ENCODE measurements around the gene DUSP1. TPM values are rescaled to one million over a fixed set of nuclear protein-coding genes. Genes with fewer than 3 reads are reported as not detected.
"Not testable (repeated sequence)": the region's sequence is repeated elsewhere in the genome, so short reads cannot be mapped to it uniquely, and the experiment has no call there.

Gene DUSP1
- total RNA-seq, 4 donors from 2014 or later = 222 to 415 (median 252) TPM

GRCh38 chr5:172816925-172817562 is 46.0 kb upstream of the DUSP1 start:
- DNase-seq = no peak
- H3K4me3 ChIP-seq = no peak overlapping the region
- no peak for TF ChIP-seq POLR2A (IDR thresholded peaks at IDR 0.05)
- TF ChIP-seq, protein P1, sequence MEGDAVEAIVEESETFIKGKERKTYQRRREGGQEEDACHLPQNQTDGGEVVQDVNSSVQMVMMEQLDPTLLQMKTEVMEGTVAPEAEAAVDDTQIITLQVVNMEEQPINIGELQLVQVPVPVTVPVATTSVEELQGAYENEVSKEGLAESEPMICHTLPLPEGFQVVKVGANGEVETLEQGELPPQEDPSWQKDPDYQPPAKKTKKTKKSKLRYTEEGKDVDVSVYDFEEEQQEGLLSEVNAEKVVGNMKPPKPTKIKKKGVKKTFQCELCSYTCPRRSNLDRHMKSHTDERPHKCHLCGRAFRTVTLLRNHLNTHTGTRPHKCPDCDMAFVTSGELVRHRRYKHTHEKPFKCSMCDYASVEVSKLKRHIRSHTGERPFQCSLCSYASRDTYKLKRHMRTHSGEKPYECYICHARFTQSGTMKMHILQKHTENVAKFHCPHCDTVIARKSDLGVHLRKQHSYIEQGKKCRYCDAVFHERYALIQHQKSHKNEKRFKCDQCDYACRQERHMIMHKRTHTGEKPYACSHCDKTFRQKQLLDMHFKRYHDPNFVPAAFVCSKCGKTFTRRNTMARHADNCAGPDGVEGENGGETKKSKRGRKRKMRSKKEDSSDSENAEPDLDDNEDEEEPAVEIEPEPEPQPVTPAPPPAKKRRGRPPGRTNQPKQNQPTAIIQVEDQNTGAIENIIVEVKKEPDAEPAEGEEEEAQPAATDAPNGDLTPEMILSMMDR (IDR thresholded peaks at IDR 0.05) = no peak
- H3K4me1 ChIP-seq = peaks cover 4 to 36% (median 11%) of the 10 kb centered on the region in 3 donors
- no peaks in the 10 kb centered on the region for H3K36me3 ChIP-seq
- intact Hi-C loops (cut with DNase I) = no loop called here
- H3K9me3 ChIP-seq = no peaks in the 10 kb centered on the region
- H3K27me3 ChIP-seq = no peaks in the 10 kb centered on the region
- WGBS, 2 donors = 18 to 33% methylated on average over 5 of the region's 5 CpGs
- peak overlapping the region in 3 of 4 donors; percentile 28 to 61 (median 52) for H3K27ac ChIP-seq

- no peak overlapping the region for H3K27ac ChIP-seq
- H3K9me3 ChIP-seq = no peaks in the 10 kb centered on the region
- WGBS, 2 donors = 70 to 97% methylated on average over 7 of the region's 7 CpGs
- H3K36me3 ChIP-seq = no peaks in the 10 kb centered on the region
- H3K27me3 ChIP-seq = no peaks in the 10 kb centered on the region
- no peak overlapping the region for H3K4me3 ChIP-seq
- no peak for DNase-seq
- intact Hi-C loops (cut with DNase I) = no loop called here
- peaks cover 4 to 32% (median 11%) of the 10 kb centered on the region in 3 donors for H3K4me1 ChIP-seq
- TF ChIP-seq, protein P1 (IDR thresholded peaks at IDR 0.05) = no peak
- no peak for TF ChIP-seq POLR2A (IDR thresholded peaks at IDR 0.05)
Measured at GRCh38 chr5:172815631-172816030, 44.6 kb upstream of the DUSP1 start.

DNA sequence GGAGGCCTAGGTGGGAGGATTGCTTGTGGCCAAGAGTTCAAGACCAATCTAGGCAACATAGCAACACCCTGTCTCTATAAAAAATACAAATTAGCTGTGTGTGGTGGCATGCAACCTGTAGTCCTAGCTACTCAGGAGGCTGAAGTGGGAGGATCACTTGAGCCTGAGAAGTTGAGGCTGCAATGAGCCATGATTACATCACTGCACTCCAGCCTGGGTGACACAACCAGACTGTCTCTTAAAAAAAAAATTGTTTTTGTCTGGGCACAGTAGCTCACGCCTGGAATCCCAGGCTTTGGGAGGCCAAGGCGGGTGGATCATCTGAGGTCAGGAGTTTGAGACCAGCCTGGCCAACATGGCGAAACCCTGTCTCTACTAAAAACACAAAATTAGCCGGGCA is 40.0 kb upstream of the DUSP1 start:
- H3K27me3 ChIP-seq; DNase-seq; H3K36me3 ChIP-seq; H3K4me3 ChIP-seq; H3K27ac ChIP-seq; intact Hi-C loops (cut with DNase I); H3K9me3 ChIP-seq: not testable (repeated sequence)
- WGBS, 2 donors = 87 to 89% methylated on average over 3 to 4 of the region's 4 CpGs
- peaks cover 0 to 12% (median 4%) of the 10 kb centered on the region in 3 donors for H3K4me1 ChIP-seq

GRCh38 chr5:172809774-172810173 is 38.8 kb upstream of the DUSP1 start:
- TF ChIP-seq POLR2A (IDR thresholded peaks at IDR 0.05) = no peak
- TF ChIP-seq, protein P1 (IDR thresholded peaks at IDR 0.05) = no peak
- DNase-seq = no peak
- 84 to 91% methylated on average over 2 of the region's 2 CpGs for WGBS, 2 donors

GRCh38 chr5:172807766-172808311 is 36.8 kb upstream of the DUSP1 start:
- TF ChIP-seq, protein P1 (IDR thresholded peaks at IDR 0.05) = no peak
- Histone ChIP-seq H3K4me1 (peaks cover 0 to 12% (median 4%) of the 10 kb centered on the region in 3 donors), H3K27me3 (no peaks in the 10 kb centered on the region), H3K9me3 (peaks cover 0 to 6% (median 0%) of the 10 kb centered on the region in 3 donors), H3K36me3 (no peaks in the 10 kb centered on the region), H3K4me3 (peak overlapping the region in 3 of 4 donors; percentile 30 to 57 (median 36)), H3K27ac (peak overlapping the region; percentile 82 to 90 (median 84))
- DNase-seq = no peak
- WGBS, 2 donors = 80 to 84% methylated on average over 11 of the region's 11 CpGs
- intact Hi-C loops (cut with DNase I) = no loop called here

More at GRCh38 chr5:172809774-172810173, 38.8 kb upstream of the DUSP1 start:
- Histone ChIP-seq H3K27ac (no peak overlapping the region), H3K27me3 (no peaks in the 10 kb centered on the region), H3K9me3 (peaks cover 0 to 6% (median 0%) of the 10 kb centered on the region in 3 donors), H3K4me1 (peaks cover 0 to 12% (median 4%) of the 10 kb centered on the region in 3 donors), H3K4me3 (no peak overlapping the region), H3K36me3 (no peaks in the 10 kb centered on the region)
- intact Hi-C loops (cut with DNase I) = no loop called here

All from esophagus squamous epithelium (tissue), 5 donors.